Sigmoid colon (tissue), 4 donors: ENCODE data around the gene ZNF611.

Experiments
- CTCF ChIP-seq, 4 experiments: fragments of 450-650 bp in 3 of 4; fragments of 200-600 bp in 1 of 4; IDR thresholded peaks; one replicate each; pipeline ENCODE4 v1.5.1; 2016 to 2019; ENCODE audit warnings: antibody characterized with exemption in 4 of 4, mild to moderate bottlenecking in 3 of 4, moderate library complexity in 2 of 4
- EP300 ChIP-seq, 4 donors: sonication (generic); formaldehyde crosslinking; IDR thresholded peaks; one replicate each; pipeline ENCODE4 v1.6.1; 2017; ENCODE audit warnings: antibody characterized with exemption in 4 of 4
- POLR2A ChIP-seq, 2 donors: fragments of 450-650 bp; IDR thresholded peaks; one replicate each; pipeline ENCODE4 v1.6.1; 2016; ENCODE audit warnings: antibody characterized with exemption in 2 of 2, mild to moderate bottlenecking in 2 of 2, moderate library complexity in 2 of 2
- POLR2AphosphoS5 ChIP-seq, 4 donors: sonication (generic); formaldehyde crosslinking; IDR thresholded peaks; one replicate each; pipeline ENCODE4 v1.6.1; 2017; ENCODE audit warnings: antibody characterized with exemption in 4 of 4

- TF ChIP-seq CTCF (IDR thresholded peaks at IDR 0.05), result no peak
- TF ChIP-seq POLR2A (IDR thresholded peaks at IDR 0.05), result no peak
- no peak for TF ChIP-seq POLR2AphosphoS5 (IDR thresholded peaks at IDR 0.05)
- TF ChIP-seq EP300 (IDR thresholded peaks at IDR 0.05), result no peak
Observed at GRCh38 chr19:52653161-52653560, 81.7 kb downstream of the ZNF611 start.
